Measurements from ENCODE around the gene FAHD2B.
"Not testable (repeated sequence)": the region's sequence is repeated elsewhere in the genome, so short reads cannot be mapped to it uniquely, and the experiment has no call there.

Gene FAHD2B

GRCh38 chr2:97094772-97095611 lies at the start of gene FAHD2B:
FAHD2B (minus strand) TSS chr2:97094882; CDS start chr2:97091706, 3,176 bp downstream.
- peak; percentile 45 for DNase-seq (ENCODE audit: low read depth)

- DNase-seq (ENCODE audit: low read depth) = peak; percentile 6
These were observed 49.3 kb upstream of the FAHD2B start for GRCh38 chr2:97144016-97144415.

GRCh38 chr2:97129090-97129489 lies 34.4 kb upstream of the FAHD2B start:
- DNase-seq (ENCODE audit: low read depth) = not testable (repeated sequence)

- DNase-seq (ENCODE audit: low read depth) = not testable (repeated sequence)
These were observed 19.2 kb upstream of the FAHD2B start for GRCh38 chr2:97113882-97114255.

GRCh38 chr2:97113050-97113881 lies 18.6 kb upstream of the FAHD2B start, which contains the start of gene ANKRD36:
ANKRD36 (plus strand) TSS chr2:97113153; CDS start chr2:97113740, 587 bp downstream.
- peak; percentile 74 for DNase-seq (ENCODE audit: low read depth)

- DNase-seq (ENCODE audit: low read depth) = peak; percentile 40
These were observed 17.8 kb upstream of the FAHD2B start for GRCh38 chr2:97112320-97113049.

GRCh38 chr2:97111246-97111645 lies 16.6 kb upstream of the FAHD2B start:
- DNase-seq (ENCODE audit: low read depth) = not testable (repeated sequence)

- not testable (repeated sequence) for DNase-seq (ENCODE audit: low read depth)
These were observed 12.2 kb upstream of the FAHD2B start for GRCh38 chr2:97106878-97107277.

- not testable (repeated sequence) for DNase-seq (ENCODE audit: low read depth)
These were observed 4.2 kb upstream of the FAHD2B start for GRCh38 chr2:97098786-97099372.

- DNase-seq (ENCODE audit: low read depth) = no peak
These were observed 979 bp upstream of the FAHD2B start for GRCh38 chr2:97095661-97096060.

GRCh38 chr2:97093983-97094771 lies 505 bp downstream of the FAHD2B start:
- DNase-seq (ENCODE audit: low read depth) = not testable (repeated sequence)

- not testable (repeated sequence) for DNase-seq (ENCODE audit: low read depth)
These were observed 1.7 kb downstream of the FAHD2B start for GRCh38 chr2:97092946-97093345.

GRCh38 chr2:97088706-97089105 lies 6.0 kb downstream of the FAHD2B start:
- not testable (repeated sequence) for DNase-seq (ENCODE audit: low read depth)

- not testable (repeated sequence) for DNase-seq (ENCODE audit: low read depth)
These were observed 9.6 kb downstream of the FAHD2B start for GRCh38 chr2:97085093-97085492.

GRCh38 chr2:97083516-97083915 lies 11.2 kb downstream of the FAHD2B start:
- not testable (repeated sequence) for DNase-seq (ENCODE audit: low read depth)

GRCh38 chr2:97082206-97082605 lies 12.5 kb downstream of the FAHD2B start:
- not testable (repeated sequence) for DNase-seq (ENCODE audit: low read depth)

GRCh38 chr2:97080855-97081254 lies 13.8 kb downstream of the FAHD2B start:
- DNase-seq (ENCODE audit: low read depth) = not testable (repeated sequence)

GRCh38 chr2:97077213-97077612 lies 17.5 kb downstream of the FAHD2B start:
- not testable (repeated sequence) for DNase-seq (ENCODE audit: low read depth)

GRCh38 chr2:97070915-97071314 lies 23.8 kb downstream of the FAHD2B start:
- DNase-seq (ENCODE audit: low read depth) = not testable (repeated sequence)

- DNase-seq (ENCODE audit: low read depth) = not testable (repeated sequence)
These were observed 26.0 kb downstream of the FAHD2B start for GRCh38 chr2:97068722-97069121.

GRCh38 chr2:97068074-97068473 lies 26.6 kb downstream of the FAHD2B start:
- no peak for DNase-seq (ENCODE audit: low read depth)

All from iris pigment epithelial cell (primary cell).